Keratinocyte (primary cell): ENCODE data around the gene STAC2.

ENCODE experiments used
- CTCF ChIP-seq, 3 experiments: IDR thresholded peaks in 1 of 3; conservative IDR thresholded peaks in 1 of 3; optimal IDR thresholded peaks in 1 of 3; 2 replicates in 2 of 3; 3 replicates in 1 of 3; pipeline versions ENCODE3 to v1.5.1; 2011; ENCODE audit warnings: low read length in 3 of 3, mild to moderate bottlenecking in 3 of 3, moderate library complexity in 2 of 3, control low read depth in 1 of 3, inconsistent platforms in 1 of 3; ENCODE audit not compliant: insufficient read depth in 2 of 3; ENCODE audit errors: extremely low read depth in 1 of 3
- EZH2 ChIP-seq: IDR thresholded peaks from one replicate; pipeline ENCODE4 v1.6.1; 2012; ENCODE audit warnings: inconsistent platforms, mild to moderate bottlenecking, low read length, moderate library complexity

- TF ChIP-seq EZH2 (no peak), CTCF (optimal IDR thresholded peaks at IDR 0.05 in 1 of 3, IDR thresholded peaks at IDR 0.05 in 1 of 3, conservative IDR thresholded peaks at IDR 0.05 in 1 of 3; ENCODE audit: extremely low read depth in 1 of 3, insufficient read depth in 2 of 3, low read length in 3 of 3) (no peak)
Observed at GRCh38 chr17:39166437-39167335, 59.1 kb downstream of the STAC2 start.
